ENCODE results near the gene HAND1. TPM values are rescaled to one million over a fixed set of nuclear protein-coding genes. Genes with fewer than 3 reads are reported as not detected.

The HAND1 gene
- total RNA-seq: 1 to 10 TPM; 6.7 to 8.0 (median 7.4) TPM

- intact Hi-C loops (cut with DNase I; ENCODE audit: low total_unique reads): loop anchor here (10.0 kb wide), 1 partner anchor 47 kb away; no protein-coding TSS in a partner anchor
- TF ChIP-seq CTCF (IDR thresholded peaks at IDR 0.05): peak in 1 of 5 experiments; percentile 3
- TF ChIP-seq POLR2AphosphoS5 (IDR thresholded peaks at IDR 0.05): peak in 2 of 3 donors; percentile 48 to 57
- TF ChIP-seq POLR2A (IDR thresholded peaks at IDR 0.05): no peak
- WGBS, 2 donors (ENCODE audit: low coverage in 1 of 2): 2 to 6% methylated on average over 7 to 19 of the region's 20 CpGs
- Histone ChIP-seq H3K4me3 (peak within 1 kb of the TSS; percentile 25 to 51 (median 34)), H3K27ac (peak within 1 kb of the TSS; percentile 56 to 91 (median 80)), H3K36me3 (no peaks in the 10 kb centered on the region), H3K4me1 (peaks cover 7 to 63% (median 46%) of the 10 kb centered on the region in 4 donors), H3K9me3 (no peaks in the 10 kb centered on the region), H3K27me3 (peaks cover 100% of the 10 kb centered on the region)
- in situ Hi-C loops (cut with MboI; ENCODE audit: low pct_ligation_motif_present in 1 of 4, low pct_unique_long_range_greater_than_20kb in 1 of 4, low sequenced_read_pairs in 3 of 4): no loop called here
- peak; percentile 75 for DNase-seq
Measured at GRCh38 chr5:154478224-154478565, at the start of gene HAND1. TSS of gene HAND1 (minus strand) at chr5:154478227. CDS start at chr5:154478008, 219 bp downstream.

- Histone ChIP-seq H3K27me3 (peaks cover 12% of the 10 kb centered on the region), H3K9me3 (no peaks in the 10 kb centered on the region), H3K36me3 (no peaks in the 10 kb centered on the region), H3K4me1 (no peaks in the 10 kb centered on the region), H3K27ac (no peak overlapping the region), H3K4me3 (no peak overlapping the region)
- no peak for TF ChIP-seq POLR2AphosphoS5 (IDR thresholded peaks at IDR 0.05)
- TF ChIP-seq CTCF (IDR thresholded peaks at IDR 0.05): no peak
- no peak for TF ChIP-seq EP300 (IDR thresholded peaks at IDR 0.05; ENCODE audit: low read depth)
- no peak for TF ChIP-seq POLR2A (IDR thresholded peaks at IDR 0.05)
- no peak for DNase-seq
- in situ Hi-C loops (cut with MboI; ENCODE audit: low pct_ligation_motif_present in 1 of 4, low pct_unique_long_range_greater_than_20kb in 1 of 4, low sequenced_read_pairs in 3 of 4) (loop anchor here in 1 of 4 donors (10.0 kb wide), 1 partner anchor 78 kb away; no protein-coding TSS in a partner anchor), intact Hi-C loops (cut with DNase I; ENCODE audit: low total_unique reads) (loop anchor here (10.0 kb wide), 1 partner anchor 52 kb away; the partner anchor contains the start of gene HAND1)
- 76 to 95% methylated on average over 4 to 12 of the region's 12 CpGs for WGBS, 2 donors (ENCODE audit: low coverage in 1 of 2)
Measured at GRCh38 chr5:154526231-154527226, 48.5 kb upstream of the HAND1 start.

- Histone ChIP-seq H3K9me3 (no peaks in the 10 kb centered on the region), H3K27ac (no peak overlapping the region), H3K36me3 (no peaks in the 10 kb centered on the region), H3K4me1 (peaks cover 0 to 5% (median 0%) of the 10 kb centered on the region in 4 donors), H3K27me3 (peaks cover 22% of the 10 kb centered on the region), H3K4me3 (no peak overlapping the region)
- intact Hi-C loops (cut with DNase I; ENCODE audit: low total_unique reads) (loop anchor here (10.0 kb wide), 1 partner anchor 50 kb away; the partner anchor contains the start of gene HAND1), in situ Hi-C loops (cut with MboI; ENCODE audit: low pct_ligation_motif_present in 1 of 4, low pct_unique_long_range_greater_than_20kb in 1 of 4, low sequenced_read_pairs in 3 of 4) (loop anchor here in 1 of 4 donors (10.0 kb wide), 1 partner anchor 80 kb away; no protein-coding TSS in a partner anchor)
- TF ChIP-seq CTCF (IDR thresholded peaks at IDR 0.05): no peak
- no peak for TF ChIP-seq EP300 (IDR thresholded peaks at IDR 0.05; ENCODE audit: low read depth)
- no peak for TF ChIP-seq POLR2A (IDR thresholded peaks at IDR 0.05)
- TF ChIP-seq POLR2AphosphoS5 (IDR thresholded peaks at IDR 0.05): no peak
- DNase-seq: no peak
- WGBS, 2 donors (ENCODE audit: low coverage in 1 of 2): 61 to 89% methylated on average over 1 to 2 of the region's 2 CpGs
Measured at GRCh38 chr5:154524859-154525258, 46.8 kb upstream of the HAND1 start.

GRCh38 chr5:154524181-154524580 lies 46.2 kb upstream of the HAND1 start:
- 84 to 86% methylated on average over 1 to 4 of the region's 4 CpGs for WGBS, 2 donors (ENCODE audit: low coverage in 1 of 2)
- peak overlapping the region; percentile 4 to 41 (median 33) for H3K27ac ChIP-seq
- DNase-seq: no peak
- peaks cover 22% of the 10 kb centered on the region for H3K27me3 ChIP-seq
- no peak overlapping the region for H3K4me3 ChIP-seq
- intact Hi-C loops (cut with DNase I; ENCODE audit: low total_unique reads): loop anchor here (10.0 kb wide), 1 partner anchor 49 kb away; the partner anchor contains the start of gene HAND1
- H3K36me3 ChIP-seq: no peaks in the 10 kb centered on the region
- peaks cover 0 to 5% (median 0%) of the 10 kb centered on the region in 4 donors for H3K4me1 ChIP-seq
- TF ChIP-seq EP300 (IDR thresholded peaks at IDR 0.05; ENCODE audit: low read depth) (no peak), CTCF (IDR thresholded peaks at IDR 0.05) (no peak)
- H3K9me3 ChIP-seq: no peaks in the 10 kb centered on the region
- in situ Hi-C loops (cut with MboI; ENCODE audit: low pct_ligation_motif_present in 1 of 4, low pct_unique_long_range_greater_than_20kb in 1 of 4, low sequenced_read_pairs in 3 of 4): loop anchor here in 1 of 4 donors (10.0 kb wide), 1 partner anchor 81 kb away; no protein-coding TSS in a partner anchor

All from transverse colon (tissue), 4 donors.